ENCODE results near the gene ENTPD2.

The ENTPD2 gene

DNA sequence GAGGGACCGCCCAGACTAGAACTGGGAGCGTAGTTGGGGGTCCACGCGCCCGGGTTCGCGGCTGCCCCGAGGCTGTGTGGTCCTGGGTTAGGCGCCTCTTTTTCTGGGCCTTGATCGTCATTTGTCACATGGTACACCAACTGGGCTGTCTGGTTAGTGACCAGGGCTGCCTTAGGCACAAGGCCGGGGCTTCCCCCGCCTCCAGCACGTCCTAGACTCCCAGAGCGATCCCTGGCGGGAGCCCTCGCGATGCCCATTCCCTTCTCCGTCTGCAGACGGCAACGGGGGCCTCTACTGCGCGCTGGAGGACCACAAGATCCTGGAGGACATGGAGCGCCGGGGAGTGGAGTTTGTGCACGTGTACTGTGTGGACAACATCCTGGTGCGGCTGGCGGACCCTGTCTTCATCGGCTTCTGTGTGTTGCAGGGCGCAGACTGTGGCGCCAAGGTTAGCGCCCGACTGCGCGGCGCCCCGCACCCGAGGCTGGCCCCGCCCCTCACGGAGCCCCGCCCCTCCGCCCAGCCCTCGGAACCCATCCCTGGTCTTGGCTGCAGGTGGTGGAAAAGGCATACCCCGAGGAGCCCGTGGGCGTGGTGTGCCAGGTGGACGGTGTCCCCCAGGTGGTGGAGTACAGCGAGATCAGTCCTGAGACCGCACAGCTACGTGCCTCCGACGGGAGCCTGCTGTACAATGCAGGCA lies 25.0 kb upstream of the ENTPD2 start:
- peak in 1 of 3 donors; percentile 38 for DNase-seq

DNA sequence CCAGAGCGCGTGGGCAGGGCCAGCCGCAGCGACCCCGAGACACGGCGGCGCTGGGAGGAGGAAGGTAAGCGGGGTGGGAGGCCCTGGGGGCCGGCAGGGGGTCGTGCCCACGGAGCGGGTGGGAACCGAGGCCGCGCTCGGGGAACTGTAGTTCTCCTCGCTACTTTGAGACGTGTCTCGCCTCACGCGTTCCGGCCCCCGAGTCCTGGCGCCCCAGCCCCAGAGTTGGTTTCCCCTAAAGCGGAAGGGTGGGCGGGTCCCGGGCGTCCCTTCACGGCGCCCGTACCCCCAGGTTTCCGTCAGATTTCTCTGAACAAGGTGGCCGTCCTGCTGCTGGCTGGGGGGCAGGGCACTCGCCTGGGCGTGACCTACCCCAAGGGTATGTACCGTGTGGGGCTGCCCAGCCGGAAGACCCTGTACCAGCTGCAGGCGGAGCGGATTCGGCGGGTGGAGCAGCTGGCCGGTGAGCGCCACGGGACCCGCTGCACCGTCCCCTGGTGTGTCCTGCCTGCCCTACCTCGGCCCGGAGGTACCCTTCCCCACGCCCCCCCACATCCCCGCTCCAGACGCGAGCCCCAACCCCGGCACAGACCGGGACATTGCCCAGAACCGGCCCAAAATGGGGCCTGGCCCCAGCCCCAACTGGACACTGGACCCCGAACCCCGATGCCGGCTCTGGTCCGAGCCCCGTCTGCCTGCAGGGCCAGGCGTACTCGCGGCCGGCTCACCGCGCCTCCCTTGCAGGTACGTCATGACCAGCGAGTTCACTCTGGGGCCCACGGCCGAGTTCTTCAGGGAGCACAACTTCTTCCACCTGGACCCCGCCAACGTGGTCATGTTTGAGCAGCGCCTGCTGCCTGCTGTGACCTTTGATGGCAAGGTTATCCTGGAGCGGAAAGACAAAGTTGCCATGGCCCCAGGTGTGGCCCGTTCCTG lies 24.2 kb upstream of the ENTPD2 start:
- DNase-seq, result peak in 1 of 3 donors; percentile 53

- DNase-seq, result peak; percentile 64 to 83 (median 76)
These were observed 23.3 kb upstream of the ENTPD2 start, which contains the start of gene UAP1L1 for GRCh38 chr9:137077010-137077747. Gene UAP1L1 (plus strand): TSS chr9:137077517. CDS start chr9:137077533, 16 bp downstream.

GRCh38 chr9:137076636-137077009 lies 22.8 kb upstream of the ENTPD2 start:
- no peak for DNase-seq

- peak; percentile 40 to 53 (median 51) for DNase-seq
These were observed 21.5 kb upstream of the ENTPD2 start for GRCh38 chr9:137075275-137075775.

DNA sequence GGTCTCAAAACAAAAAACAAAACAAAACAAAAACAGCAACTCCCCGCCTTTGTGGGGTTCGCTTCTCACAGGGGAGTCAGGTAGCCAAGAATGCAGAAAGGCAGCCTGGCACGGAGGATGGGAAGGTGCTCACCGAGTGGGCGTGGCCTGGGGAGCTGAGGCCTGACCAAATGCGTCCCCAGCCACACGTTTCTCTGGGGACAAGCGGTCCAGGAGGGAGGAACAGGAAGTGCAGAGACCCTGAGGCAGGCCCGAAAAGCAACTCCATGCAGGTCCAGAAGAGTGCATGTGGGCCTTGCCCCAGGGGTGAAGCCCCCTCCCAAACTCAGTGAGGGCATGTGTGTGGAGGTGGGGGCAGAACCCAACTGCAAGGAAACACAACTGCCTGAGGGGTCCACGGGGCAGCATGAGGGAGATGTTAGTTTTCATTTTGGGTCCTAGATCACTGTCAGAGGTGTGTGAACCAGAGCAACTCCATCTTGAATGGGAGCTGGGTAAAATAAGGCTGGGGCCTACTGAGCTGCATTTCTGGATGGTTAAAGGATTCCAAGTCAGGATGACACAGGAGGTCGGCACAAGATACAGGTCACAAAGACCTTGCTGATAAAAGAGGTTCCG lies 20.9 kb upstream of the ENTPD2 start:
- no peak for DNase-seq

DNA sequence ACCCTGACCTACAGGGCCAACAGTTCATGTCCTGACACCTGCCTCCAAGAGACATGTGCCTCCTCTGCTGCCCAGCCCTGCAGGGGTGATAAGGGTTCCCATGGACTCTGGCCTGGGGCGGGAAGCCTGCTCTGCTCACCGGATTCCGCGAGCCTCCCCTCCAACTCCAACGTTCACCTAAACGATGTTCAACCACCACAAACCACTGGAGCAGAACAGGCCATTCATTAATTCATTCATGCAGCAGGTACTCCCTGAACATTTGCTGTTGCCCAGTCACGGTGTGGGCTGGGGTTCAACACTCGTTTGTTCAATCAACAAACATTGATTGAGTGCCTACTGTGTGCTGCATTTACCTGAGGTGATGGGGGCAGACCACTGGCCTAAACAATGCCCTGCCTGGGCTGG lies 20.1 kb upstream of the ENTPD2 start:
- no peak for DNase-seq

- no peak for DNase-seq
These were observed 17.4 kb upstream of the ENTPD2 start for GRCh38 chr9:137071282-137071681.

GRCh38 chr9:137070906-137071275 lies 17.0 kb upstream of the ENTPD2 start:
- DNase-seq, result peak in 1 of 3 donors; percentile 49

DNA sequence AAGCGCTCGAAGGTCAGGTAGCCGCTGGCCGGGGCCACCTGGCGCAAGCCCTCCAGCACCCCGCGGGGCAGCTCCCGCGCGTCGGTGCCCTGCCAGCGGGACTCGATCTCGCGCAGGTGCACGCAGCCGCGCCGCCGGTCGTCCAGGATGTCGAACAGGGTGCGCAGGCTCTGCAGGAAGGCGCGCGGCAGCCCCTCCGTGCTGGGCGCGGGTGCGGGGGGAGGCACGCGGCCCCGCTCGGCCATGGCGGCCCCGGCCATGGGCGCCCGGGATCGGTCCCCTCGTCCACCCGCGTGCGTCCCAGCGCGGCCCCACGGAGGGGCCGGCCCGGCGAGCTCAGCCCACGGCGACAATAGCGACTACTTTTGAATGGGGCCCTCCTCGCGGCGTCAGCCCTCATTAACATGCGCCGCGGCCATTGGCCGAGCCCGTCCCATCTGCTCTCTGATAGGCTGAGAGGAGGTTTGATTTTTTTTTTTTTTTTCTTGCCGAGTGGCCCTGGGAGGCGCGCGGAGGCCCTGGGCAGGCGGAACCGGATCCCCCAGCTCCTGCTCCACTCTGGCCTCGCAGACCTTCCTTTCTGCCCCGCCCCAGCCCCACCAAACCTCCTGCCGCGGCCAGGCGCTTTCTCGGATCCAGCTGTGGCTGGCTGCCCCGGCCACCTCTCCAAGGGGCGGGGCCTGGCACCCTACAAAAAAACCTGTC lies 16.5 kb upstream of the ENTPD2 start, which contains the start of gene SAPCD2:
TSS of gene SAPCD2 (minus strand) at position 357 of the 705 bp plus-strand sequence. CDS start at position 260, 97 bp downstream.
- DNase-seq, result peak; percentile 95

DNA sequence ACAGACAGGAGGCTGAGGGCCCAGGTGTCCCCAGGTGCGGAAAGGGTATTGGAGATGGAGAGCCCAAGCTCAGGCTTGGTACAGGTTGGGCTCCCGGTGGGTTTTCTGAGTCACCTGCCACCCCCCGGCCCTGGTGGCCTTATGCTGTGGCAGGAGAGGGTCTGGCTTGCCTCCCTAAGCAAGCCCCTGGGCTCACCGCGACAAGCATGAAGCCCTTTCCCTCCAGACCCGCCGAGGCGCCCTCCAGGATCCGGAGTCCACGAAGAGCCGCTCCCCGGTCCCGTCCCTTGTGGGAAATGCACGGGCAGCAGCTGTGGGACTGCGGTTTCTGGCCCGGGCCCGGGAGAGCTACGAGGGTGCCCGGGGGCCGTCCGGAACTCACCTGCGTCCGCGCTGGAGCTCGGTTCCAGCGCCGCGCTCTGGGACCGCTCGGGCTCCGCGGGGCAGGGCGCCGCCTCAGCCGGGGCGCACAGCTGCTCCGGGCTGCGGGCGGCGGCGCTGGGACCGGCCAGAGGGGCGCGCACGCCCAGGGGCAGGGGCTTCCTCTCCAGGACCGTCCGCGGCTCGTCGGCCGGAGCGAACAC lies 15.7 kb upstream of the ENTPD2 start:
- peak in 1 of 3 donors; percentile 34 for DNase-seq

DNA sequence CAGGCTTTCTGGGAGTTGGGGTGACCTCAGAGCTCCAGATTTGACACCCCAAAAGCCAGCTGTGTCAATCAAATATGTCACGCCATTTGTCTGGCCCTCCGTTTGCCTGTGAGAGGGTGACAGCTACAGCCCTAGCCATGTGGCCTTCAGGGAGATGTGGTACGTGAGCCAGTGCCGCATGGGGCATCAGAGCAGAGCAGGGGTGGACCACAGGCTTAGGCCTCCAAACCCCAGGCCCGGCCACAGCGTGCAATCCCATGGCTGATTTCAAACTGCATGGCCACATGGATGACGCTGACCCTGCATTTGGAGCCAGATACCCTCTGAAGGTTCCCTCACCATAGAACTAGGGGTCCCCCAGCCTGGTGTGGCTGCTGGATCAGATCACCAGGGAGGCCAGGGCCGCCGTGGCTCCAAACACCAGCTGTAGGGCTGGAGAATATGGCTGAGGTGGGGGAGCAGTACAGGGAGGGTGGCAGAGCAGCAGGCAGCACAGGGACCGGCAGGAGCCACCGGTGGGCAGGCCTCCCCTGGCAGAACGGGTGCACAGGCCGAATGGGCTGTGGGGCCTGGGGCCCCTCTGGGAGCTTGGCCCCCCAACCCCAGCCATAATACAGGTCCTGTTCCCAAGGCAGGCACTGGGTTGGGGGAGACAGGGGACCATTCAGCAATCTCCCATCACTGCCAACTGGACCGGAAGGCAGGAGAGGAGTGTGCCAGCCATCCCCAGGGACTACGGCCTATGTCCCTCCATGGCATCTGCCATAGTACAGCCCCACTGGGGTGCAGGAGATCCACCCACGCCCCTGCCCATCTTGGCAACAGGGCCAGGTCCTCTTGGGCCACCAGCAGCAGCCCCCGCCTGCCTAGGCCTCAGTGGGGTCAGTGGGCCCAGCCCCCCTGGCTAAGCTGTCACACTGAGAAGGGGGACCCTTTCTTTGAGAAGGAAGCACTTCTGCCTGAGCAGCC lies 15.0 kb upstream of the ENTPD2 start:
- no peak for DNase-seq

DNA sequence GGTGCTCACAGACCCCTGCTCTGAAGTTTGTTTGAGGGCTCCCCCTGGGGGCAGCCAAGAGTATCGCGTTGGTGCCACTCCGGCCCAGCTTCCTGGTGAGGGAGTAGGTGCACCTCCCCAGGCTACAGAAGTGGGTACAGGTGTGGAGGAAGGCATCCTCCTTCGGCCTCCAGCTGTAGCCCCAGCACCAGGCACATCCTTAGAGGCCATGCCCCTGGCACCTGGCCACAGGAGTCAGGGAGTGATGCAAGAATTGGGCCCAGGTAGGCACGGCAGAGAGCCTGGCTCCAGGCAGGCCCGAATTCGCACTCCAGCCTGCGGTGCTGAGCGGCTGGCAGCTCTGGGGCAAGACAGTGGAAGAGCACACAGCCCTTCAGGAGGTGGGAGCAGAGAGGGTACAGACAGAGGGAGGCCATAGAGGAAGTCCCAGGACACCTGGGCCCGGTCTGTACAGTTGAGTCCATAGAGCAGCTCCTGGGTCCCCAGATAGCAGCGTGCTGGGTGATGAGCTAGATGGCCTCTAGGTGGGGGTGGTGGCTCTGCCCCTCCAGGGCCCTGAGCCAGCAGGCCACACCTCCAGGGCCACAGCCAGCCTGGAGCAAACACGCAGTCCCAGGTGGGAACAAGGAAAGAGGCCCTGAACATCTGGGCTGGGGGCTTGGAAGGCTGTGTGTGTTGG lies 14.1 kb upstream of the ENTPD2 start:
- DNase-seq, result peak; percentile 85 to 89 (median 86)

- no peak for DNase-seq
These were observed 12.4 kb upstream of the ENTPD2 start for GRCh38 chr9:137066096-137066861.

DNA sequence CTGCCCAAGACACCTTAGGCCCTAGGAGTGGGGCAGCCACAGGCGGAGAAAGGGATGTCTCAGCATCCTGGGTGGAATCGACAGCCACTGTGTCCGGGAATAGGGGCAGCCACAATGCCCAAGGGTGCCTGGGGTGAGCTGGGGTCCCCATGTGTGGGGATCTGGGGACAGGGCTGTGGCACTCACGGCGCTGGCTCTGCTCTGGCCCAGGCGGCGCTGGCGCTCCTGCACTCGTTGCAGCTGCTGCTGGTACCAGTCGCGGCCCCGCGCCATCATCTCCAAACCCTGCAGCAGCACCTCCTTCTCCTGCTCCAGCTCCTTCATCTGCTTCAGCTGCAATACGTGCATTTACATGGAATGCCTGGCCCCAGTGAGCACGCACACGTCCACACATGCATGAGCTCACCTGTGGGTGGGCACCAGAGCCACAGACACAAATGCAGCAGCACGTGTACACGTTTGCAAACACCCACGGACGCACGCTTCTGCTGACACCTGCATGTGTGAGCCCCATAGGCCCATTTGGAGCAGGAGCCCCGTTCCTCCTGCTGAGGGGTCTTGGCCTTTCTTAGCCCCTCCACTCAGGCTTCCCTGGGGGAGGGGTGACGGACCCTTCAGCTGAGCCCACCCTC lies 11.6 kb upstream of the ENTPD2 start:
- DNase-seq, result no peak

DNA sequence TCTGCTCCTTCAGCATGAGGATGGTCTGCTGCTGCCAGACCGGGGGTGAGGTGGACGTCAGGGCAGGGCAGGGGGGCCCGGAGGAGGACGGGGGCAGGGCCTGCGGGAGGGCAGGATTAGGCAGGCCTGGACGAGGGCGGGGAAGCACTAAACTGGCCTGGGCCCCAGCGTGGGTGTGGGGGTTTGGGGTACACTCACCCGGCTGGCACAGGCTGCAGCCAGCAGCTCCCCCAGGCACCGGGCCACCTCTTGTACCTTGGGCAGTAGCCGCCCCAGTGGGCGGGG lies 11.0 kb upstream of the ENTPD2 start:
- DNase-seq, result no peak

- DNase-seq, result peak; percentile 68 to 84 (median 81)
These were observed 10.4 kb upstream of the ENTPD2 start for GRCh38 chr9:137064027-137064879.
